Left renal pelvis (tissue), 4 donors: ENCODE results near the gene GBP1. TPM values are rescaled to one million over a fixed set of nuclear protein-coding genes. Genes with fewer than 3 reads are reported as not detected.
"Not testable (repeated sequence)": the region's sequence is repeated elsewhere in the genome, so short reads cannot be mapped to it uniquely, and the experiment has no call there.

Experiments
- DNase-seq, 4 donors: peaks; one replicate each; pipeline ENCODE4 v3.0.0-alpha.2; 2013; ENCODE audit warnings: low read depth in 4 of 4, low spot score in 3 of 4
- polyA plus RNA-seq, 4 donors: library from polyadenylated mRNA; unstranded; fragments of 120-200 nt; gene quantifications; one replicate each; pipeline ENCODE4 v1.2.1, GENCODE V29; 2013; ENCODE audit not compliant: insufficient read length in 4 of 4

The GBP1 gene
- polyA plus RNA-seq, 4 donors = 13.3 to 36.1 (median 16.5) TPM

- DNase-seq = peak in 1 of 4 donors; percentile 35
These were observed 42.6 kb downstream of the GBP1 start, which contains the start of gene GBP3 for GRCh38 chr1:89022167-89022959. Gene GBP3, minus strand, starts transcription at chr1:89022866. Its CDS starts 2,145 bp downstream, at chr1:89020721.

- DNase-seq = not testable (repeated sequence)
These were observed 46.7 kb downstream of the GBP1 start for GRCh38 chr1:89018318-89018717.

GRCh38 chr1:89008511-89008910, 56.5 kb downstream of the GBP1 start:
- no peak for DNase-seq

DNA sequence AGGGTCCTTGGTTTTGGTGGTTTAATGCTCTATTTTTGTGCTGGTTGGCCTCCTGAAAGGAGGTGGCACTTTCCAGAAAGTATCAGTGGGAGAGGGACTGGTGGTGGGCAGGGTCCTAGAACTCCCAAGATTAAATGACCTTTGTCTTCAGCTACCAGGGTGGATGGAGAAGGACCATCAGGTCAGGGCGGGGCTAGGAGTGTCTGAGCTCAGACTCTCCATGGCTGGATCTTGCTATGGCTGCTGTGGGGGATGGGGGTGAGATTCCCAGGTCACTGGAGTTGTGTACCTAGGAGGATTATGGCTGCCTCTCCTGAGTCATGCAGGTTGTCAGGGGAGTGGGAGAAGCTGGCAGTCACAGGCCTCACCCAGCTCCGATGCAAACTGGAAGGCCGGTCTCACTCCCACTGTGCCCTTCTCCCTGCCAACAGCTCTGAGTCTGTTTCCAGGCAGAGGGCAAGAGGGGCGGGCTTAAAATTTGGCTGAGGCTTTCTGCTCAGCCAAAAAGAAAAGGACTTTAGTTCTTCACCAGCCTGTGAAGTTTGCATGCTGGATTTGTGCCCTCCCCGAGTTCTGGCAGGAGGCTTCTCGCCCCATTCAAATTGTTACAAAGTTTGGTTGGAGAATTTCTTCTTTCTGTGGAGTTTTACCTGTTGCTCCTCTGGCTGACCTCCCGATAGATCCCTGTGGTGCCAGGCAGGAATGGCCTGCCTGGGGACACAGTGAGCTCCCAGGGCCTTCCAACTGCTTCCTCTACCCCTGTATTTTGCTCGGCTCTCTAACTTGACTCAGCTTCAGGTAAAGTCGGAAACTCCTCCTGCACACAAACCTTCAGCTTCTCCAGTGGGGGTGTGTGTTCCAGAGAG, 59.5 kb downstream of the GBP1 start:
- DNase-seq = no peak

Other genes with a start within 250 kb of the GBP1 start
- gene GTF2B, start 173.6 kb downstream of the GBP1 start, polyA plus RNA-seq = 10 to 100 TPM; 38.9 to 51.0 (median 44.0) TPM
- 10 to 100 TPM; 34.2 to 64.8 (median 59.3) TPM for gene KYAT3, start 72.6 kb downstream of the GBP1 start, polyA plus RNA-seq
- gene RBMXL1, start 72.6 kb downstream of the GBP1 start, polyA plus RNA-seq = 10 to 100 TPM; 14.6 to 24.0 (median 17.6) TPM
- 10 to 100 TPM; 14.6 to 25.9 (median 20.5) TPM for gene GBP3, start 42.3 kb downstream of the GBP1 start, polyA plus RNA-seq
- gene GBP2, start 60.9 kb upstream of the GBP1 start, polyA plus RNA-seq = 1 to 10 TPM; 1.5 to 4.3 (median 3.0) TPM
- under 1 TPM in 2 of 4 donors, not detected in 2; 0.11 to 0.46 TPM for gene GBP7, start 110.8 kb upstream of the GBP1 start, polyA plus RNA-seq
- 10 to 100 TPM in 1 of 4 donors, 1 to 10 TPM in 3; 4.2 to 13.5 (median 7.7) TPM for gene GBP4, start 133.7 kb upstream of the GBP1 start, polyA plus RNA-seq
- under 1 TPM; 0.20 to 0.71 (median 0.35) TPM for gene GBP5, start 207.7 kb upstream of the GBP1 start, polyA plus RNA-seq